GM18909 (cell line): Measurements from ENCODE around the gene NOL3.

ENCODE experiments used
- ATAC-seq: cut with Tn5 transposase; IDR thresholded peaks from one replicate; pipeline ENCODE4 v1.9.1; 2021; ENCODE audit warnings: mild to moderate bottlenecking; ENCODE audit not compliant: unreplicated experiment, poor library complexity

The NOL3 gene

DNA sequence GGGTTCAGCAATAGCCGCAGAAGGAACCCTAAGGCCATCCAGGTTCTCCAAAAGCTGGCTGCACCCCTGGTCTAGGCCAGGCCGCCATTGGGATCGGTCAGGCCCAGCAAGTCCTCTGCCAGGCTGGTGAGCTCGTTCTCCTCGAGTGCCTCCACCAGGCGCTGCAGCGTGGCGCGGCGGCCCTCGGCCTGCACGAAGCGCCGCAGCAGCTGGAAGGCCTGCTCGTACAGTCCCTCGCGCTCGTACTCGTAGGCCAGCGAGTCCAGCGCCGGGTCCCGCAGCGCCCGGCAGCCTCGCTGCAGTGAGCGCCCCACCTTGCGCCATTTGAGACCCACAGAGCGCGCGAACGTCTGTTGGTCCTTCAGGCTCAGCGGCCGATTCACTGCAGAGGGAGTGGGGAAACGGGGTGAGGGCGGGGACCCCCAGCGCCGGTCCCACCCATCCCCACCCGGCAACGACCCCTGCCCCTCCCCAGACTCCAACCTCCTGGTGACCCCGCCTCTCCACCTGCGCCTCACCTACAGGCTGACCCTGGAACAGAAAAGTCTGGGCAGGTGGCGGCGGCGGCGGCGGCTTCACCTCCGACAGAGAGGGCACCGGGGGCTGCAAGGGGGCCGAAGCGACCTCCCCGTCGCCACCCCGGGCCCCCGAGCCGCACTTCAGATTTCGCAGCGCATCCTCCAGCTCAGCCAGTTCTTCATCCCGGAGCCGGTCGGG, 15.6 kb upstream of the NOL3 start:
- ATAC-seq: no peak

- ATAC-seq: no peak
Observed at GRCh38 chr16:67155295-67156142, 14.8 kb upstream of the NOL3 start.

- ATAC-seq: no peak
Observed at GRCh38 chr16:67156143-67156844, 14.0 kb upstream of the NOL3 start.

GRCh38 chr16:67157106-67157748, 13.1 kb upstream of the NOL3 start:
- no peak for ATAC-seq

DNA sequence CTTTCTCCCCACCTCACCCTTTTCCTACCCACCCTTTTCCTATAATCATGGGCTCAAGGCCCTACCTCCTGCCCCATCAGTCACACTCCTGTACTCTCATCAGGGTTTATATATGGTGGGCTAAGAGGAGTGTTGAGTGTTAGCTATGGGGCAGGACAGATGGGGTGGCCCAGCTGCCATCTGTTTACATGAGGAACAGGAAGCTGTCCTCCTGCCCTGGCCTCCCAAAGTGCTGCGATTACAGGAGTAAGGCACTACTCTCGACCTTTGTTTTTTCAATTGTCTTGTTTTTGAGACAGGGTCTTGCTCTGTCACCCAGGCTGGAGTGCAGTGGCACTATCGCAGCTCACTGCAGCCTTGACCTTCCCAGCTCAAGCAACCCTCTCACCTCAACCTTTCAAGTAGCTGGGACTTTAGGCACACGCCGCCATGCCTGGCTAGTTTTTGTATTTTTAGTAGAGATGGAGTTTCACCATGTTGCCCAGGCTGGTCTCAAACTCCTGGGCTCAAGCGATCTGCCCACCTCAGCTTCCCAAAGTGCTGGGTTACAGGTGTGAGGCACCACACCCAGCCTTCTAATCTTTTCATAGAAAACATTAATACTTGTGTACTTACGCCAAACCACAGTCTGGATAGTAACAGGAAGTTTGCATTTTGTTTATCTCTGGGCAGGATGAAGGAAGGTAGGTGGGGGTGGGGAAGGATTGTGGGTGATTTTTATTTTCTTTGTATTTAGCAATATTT, 12.3 kb upstream of the NOL3 start:
- ATAC-seq: no peak

DNA sequence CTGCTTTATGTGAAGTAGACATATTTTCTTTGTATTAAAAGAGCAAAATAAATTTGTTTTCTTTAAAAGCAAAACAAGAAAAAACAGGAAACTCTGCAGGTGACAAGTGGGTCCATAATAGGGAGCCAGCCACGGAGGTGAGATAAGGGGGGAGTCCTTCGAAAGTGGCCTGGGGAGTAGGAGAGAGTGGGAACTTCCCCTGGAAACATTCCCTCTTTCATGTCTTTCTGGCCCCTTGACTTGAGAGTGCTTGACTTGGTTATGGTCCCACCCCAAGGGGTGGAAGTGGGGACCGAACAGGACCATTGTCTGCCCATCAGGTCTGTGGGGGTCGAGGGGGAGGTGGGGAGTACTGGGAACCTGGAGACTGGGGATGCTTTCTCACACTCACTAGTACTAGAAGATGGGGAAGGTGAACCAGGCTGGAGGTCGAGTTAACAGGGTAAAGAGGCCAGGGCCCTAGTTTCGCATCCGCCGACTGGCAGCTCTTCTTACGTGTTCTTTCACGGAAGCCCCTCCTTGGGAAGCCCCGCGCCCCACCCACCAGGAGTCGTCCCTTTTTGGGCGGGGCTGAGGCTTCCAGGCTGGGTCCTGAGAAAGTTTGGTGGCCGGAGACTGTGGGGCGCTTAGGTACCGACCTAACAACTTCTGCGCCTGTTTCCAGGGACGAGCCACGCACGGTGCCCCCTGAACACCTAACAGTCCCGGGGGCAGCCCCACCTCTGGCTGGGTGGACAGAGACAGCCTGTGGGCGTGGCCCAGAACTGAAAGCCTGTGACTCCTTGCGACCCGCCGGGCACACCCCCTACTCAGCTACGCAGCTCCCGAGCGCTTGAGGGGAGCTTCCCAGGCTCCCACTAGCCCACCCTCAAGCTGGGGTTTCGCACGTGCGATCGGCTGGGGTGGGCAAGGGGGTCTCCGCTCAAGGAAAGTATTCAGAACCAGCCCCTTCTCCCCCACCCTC, 11.4 kb upstream of the NOL3 start:
- ATAC-seq: peak; percentile 35

DNA sequence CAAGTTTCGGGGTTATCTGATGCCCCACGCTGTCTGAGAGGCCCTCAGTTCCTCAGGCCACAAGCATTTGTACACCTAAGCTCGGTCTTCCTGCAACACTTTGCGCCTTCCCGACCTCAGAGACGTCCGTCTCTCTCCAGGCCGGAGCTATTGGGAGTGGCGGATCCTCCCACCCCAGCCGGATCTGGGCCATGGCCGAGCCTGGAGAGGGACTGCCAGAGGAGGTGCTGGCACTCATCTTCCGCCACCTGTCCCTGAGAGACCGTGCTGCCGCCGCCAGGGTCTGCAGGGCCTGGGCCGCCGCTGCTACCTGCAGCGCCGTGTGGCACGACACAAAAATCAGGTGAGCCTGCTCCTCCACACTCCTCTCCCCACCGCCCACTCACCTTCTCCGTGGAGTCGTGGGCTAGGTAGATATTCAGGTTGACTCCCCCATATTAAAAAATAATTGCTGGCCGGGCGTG, 8.7 kb upstream of the NOL3 start:
- no peak for ATAC-seq

DNA sequence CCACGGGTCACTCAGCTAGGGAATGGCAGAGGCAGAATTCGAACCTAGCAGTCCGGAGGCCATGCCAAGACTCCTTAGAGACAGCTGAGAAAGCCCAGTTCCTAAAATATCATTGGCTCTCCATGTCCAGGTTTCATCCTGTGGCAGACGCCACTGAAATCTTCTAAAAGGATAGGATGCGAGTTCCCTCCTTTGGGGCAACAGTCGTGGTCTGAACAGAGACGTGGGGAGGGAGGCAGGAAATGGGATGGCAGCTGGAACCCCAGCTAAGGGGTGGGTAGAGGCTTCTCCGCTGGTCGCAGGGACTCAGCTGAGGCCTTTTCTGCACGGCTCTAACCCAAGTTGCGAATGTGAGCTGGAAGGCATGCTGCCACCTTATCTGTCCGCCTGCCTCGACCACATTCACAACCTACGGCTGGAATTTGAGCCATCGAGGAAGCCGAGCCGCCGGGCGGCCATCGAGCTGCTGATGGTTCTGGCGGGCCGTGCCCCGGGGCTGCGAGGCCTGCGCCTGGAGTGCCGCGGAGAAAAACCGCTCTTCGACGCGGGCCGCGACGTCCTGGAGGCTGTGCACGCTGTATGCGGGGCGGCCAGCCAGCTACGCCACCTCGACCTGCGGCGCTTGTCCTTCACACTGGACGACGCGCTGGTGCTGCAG, 7.7 kb upstream of the NOL3 start:
- no peak for ATAC-seq

- ATAC-seq: no peak
Observed at GRCh38 chr16:67163164-67163998, 7.0 kb upstream of the NOL3 start.

DNA sequence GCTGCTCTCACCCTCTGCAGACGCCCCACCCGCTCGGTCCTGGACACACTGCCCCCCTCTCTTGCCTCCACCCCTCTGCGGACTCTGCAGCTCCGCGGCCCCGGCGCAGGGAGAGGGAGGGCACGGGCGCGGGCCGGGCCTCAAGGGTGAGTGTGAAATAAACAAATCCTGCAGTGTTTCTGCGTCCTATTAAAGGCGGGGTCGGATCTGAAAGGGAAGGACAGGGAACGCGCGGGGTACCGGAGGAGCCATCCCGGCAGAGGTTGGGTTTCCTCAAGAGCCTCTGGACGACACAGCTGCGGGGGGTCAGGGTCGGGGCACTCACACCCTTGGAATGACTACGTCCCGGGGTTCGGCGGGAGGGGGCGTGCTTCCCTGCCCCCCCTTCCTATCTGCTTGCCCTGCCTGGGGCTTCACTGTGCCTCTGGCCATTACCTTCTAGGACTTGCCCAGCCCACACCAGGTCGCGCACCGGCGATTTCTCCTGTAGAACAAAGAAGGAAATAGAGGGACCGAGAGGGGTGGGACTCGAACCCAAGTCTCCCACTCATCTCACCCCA, 6.3 kb upstream of the NOL3 start:
- ATAC-seq: no peak

DNA sequence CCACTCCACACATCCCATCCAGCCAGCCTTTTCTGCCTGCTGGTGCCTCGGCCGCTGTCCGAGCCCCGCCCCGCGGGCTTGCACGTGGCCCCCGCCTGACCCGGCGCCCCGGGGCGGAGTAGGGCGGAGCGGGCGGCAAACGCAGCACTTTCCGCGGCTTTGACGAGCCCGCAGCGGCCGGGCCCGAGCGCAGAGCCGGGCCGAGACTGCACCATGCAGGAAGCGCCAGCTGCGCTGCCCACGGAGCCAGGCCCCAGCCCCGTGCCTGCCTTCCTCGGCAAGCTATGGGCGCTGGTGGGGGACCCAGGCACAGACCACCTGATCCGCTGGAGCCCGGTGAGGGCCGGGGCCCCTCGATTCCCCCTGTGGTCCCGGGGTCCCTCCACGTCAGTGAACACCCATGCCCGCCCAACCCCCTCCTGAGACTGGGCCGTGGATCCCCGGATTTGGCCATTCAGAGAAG, 5.7 kb upstream of the NOL3 start, which contains the start of gene HSF4:
Gene HSF4 (plus strand): TSS at position 147 of the 463 bp plus-strand sequence. CDS start 67 bp downstream, at position 214.
- ATAC-seq: no peak

- ATAC-seq: no peak
Observed at GRCh38 chr16:67165121-67166078, 4.9 kb upstream of the NOL3 start.

- no peak for ATAC-seq
Observed at GRCh38 chr16:67166110-67166547, 4.2 kb upstream of the NOL3 start.

DNA sequence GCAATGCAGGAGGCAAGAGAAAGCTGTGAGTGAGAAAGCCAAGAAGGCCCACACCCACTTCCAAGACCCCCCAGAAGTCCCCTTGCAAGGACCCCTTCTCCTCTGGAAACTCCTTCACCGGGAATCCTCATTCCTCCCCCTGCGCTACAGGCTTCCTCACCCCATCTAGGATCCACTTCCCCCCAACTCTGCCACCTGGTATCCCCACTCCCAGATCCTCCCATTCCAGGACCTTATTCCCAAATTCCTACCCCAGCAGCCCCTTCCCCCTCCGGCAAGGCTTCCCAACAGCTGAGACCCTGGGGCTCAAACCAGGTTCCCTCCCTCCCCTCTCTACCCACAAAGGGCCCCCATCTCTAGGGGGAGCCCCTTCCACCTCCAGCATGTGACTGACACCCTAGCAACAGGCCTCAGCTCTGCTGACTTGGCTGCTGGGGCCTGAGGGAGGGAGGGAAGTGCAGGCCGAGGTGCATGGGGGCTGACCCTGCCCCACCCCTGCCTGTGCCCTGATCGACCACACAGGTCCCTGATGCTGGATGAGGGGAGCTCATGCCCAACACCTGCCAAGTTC, 3.7 kb upstream of the NOL3 start:
- no peak for ATAC-seq

- no peak for ATAC-seq
Observed at GRCh38 chr16:67167588-67167987, 2.8 kb upstream of the NOL3 start.
